Esophagus muscularis mucosa (tissue), 4 donors: ENCODE data around the gene TAGLN3. TPM values are rescaled to one million over a fixed set of nuclear protein-coding genes. Genes with fewer than 3 reads are reported as not detected.
"Not testable (repeated sequence)": the region's sequence is repeated elsewhere in the genome, so short reads cannot be mapped to it uniquely, and the experiment has no call there.

Source experiments
- DNase-seq: peaks from one replicate; pipeline ENCODE4 v3.0.0-alpha.2; 2017; ENCODE audit errors: extremely low spot score
- H3K27ac ChIP-seq, 4 donors: fragments of 200-600 bp; sonication (generic); replicated peaks in 1 of 4; 1 replicate in 3 of 4; 2 replicates in 1 of 4; pipeline ENCODE4 v1.5.1; 2016 to 2019; ENCODE audit warnings: mild to moderate bottlenecking in 1 of 4
- H3K27me3 ChIP-seq, 4 donors: fragments of 200-600 bp; sonication (generic); one replicate each; pipeline versions ENCODE4 v1.5.1 to v1.6.0; 2016 to 2019
- H3K36me3 ChIP-seq, 4 donors: fragments of 200-600 bp; sonication (generic); one replicate each; pipeline ENCODE4 v1.5.1; 2016 to 2019
- H3K4me1 ChIP-seq, 4 donors: fragments of 200-600 bp; sonication (generic); one replicate each; pipeline ENCODE4 v1.5.1; 2016 to 2019
- H3K4me3 ChIP-seq, 4 donors: fragments of 200-600 bp; sonication (generic); 1 replicate in 2 of 4; 2 replicates in 2 of 4; pipeline ENCODE4 v1.5.1; 2016 to 2019; ENCODE audit warnings: mild to moderate bottlenecking in 4 of 4, moderate library complexity in 1 of 4
- H3K9me3 ChIP-seq, 4 donors: fragments of 200-600 bp; sonication (generic); 1 replicate in 3 of 4; 2 replicates in 1 of 4; pipeline ENCODE4 v1.5.1; 2016 to 2019
- CTCF ChIP-seq, 3 experiments: fragments of 200-600 bp in 2 of 3; fragments of 450-650 bp in 1 of 3; sonication (generic) in 2 of 3; IDR thresholded peaks; one replicate each; pipeline ENCODE4 v1.5.1; 2017 to 2019; ENCODE audit warnings: antibody characterized with exemption in 3 of 3, mild to moderate bottlenecking in 2 of 3, moderate library complexity in 1 of 3
- EP300 ChIP-seq: sonication (generic); formaldehyde crosslinking; IDR thresholded peaks from one replicate; pipeline ENCODE4 v1.6.1; 2017; ENCODE audit warnings: antibody characterized with exemption
- POLR2A ChIP-seq: fragments of 450-650 bp; IDR thresholded peaks from one replicate; pipeline ENCODE4 v1.6.1; 2017; ENCODE audit warnings: antibody characterized with exemption, moderate library complexity, mild to moderate bottlenecking, low read depth
- POLR2AphosphoS5 ChIP-seq, 2 donors: sonication (generic); formaldehyde crosslinking; IDR thresholded peaks; one replicate each; pipeline ENCODE4 v1.6.1; 2017; ENCODE audit warnings: antibody characterized with exemption in 2 of 2
- WGBS: methylation state at CpG from one replicate; pipeline ENCODE4 v1.1.5; 2018; 5-methylcytosine and 5-hydroxymethylcytosine counted together
- intact Hi-C: fragments of 100-400 bp; cut with DNase I; formaldehyde crosslinking; loops from one replicate; pipeline ENCODE4 v1.15.1; 2023
- total RNA-seq, 4 donors: library from RNA; depleted of rRNA; stranded (reverse); fragments of >200 nt; gene quantifications; one replicate each; pipeline versions ENCODE4 v1.1.0 to v1.2.1, GENCODE V29; 2016

The TAGLN3 gene
- total RNA-seq, 4 donors from 2014 or later, result 0.83 to 4.0 (median 1.3) TPM

- H3K4me1 ChIP-seq, result no peaks in the 10 kb centered on the region
- H3K9me3 ChIP-seq, result no peaks in the 10 kb centered on the region
- no peak overlapping the region for H3K27ac ChIP-seq
- TF ChIP-seq POLR2AphosphoS5 (IDR thresholded peaks at IDR 0.05) (no peak), CTCF (IDR thresholded peaks at IDR 0.05) (no peak), POLR2A (no peak), EP300 (no peak)
- no peaks in the 10 kb centered on the region for H3K27me3 ChIP-seq
- no peaks in the 10 kb centered on the region for H3K36me3 ChIP-seq
- intact Hi-C loops, result no loop called here
- H3K4me3 ChIP-seq, result no peak overlapping the region
- WGBS, result 88% methylated on average over 5 of the region's 5 CpGs
- no peak for DNase-seq
Measured at GRCh38 chr3:112030901-112031300, 32.2 kb downstream of the TAGLN3 start.

- Histone ChIP-seq H3K4me3 (no peak overlapping the region), H3K36me3 (no peaks in the 10 kb centered on the region), H3K4me1 (no peaks in the 10 kb centered on the region), H3K9me3 (no peaks in the 10 kb centered on the region), H3K27ac (no peak overlapping the region), H3K27me3 (no peaks in the 10 kb centered on the region)
- DNase-seq, result peak; percentile 60
- intact Hi-C loops, result no loop called here
- 73% methylated on average over 5 of the region's 5 CpGs for WGBS
- no peak for TF ChIP-seq POLR2AphosphoS5 (IDR thresholded peaks at IDR 0.05)
- TF ChIP-seq CTCF (IDR thresholded peaks at IDR 0.05), result no peak
- no peak for TF ChIP-seq EP300
- no peak for TF ChIP-seq POLR2A
Measured at GRCh38 chr3:112032098-112032731, 33.5 kb downstream of the TAGLN3 start.

- H3K4me1 ChIP-seq, result no peaks in the 10 kb centered on the region
- peak; percentile 83 for DNase-seq
- no peak within 1 kb of the TSS for H3K27ac ChIP-seq
- 100% methylated on average over 4 of the region's 4 CpGs for WGBS
- no peaks in the 10 kb centered on the region for H3K9me3 ChIP-seq
- intact Hi-C loops, result no loop called here
- TF ChIP-seq POLR2A (no peak), CTCF (IDR thresholded peaks at IDR 0.05) (no peak), EP300 (no peak), POLR2AphosphoS5 (IDR thresholded peaks at IDR 0.05) (no peak)
- no peak within 1 kb of the TSS for H3K4me3 ChIP-seq
- no peaks in the 10 kb centered on the region for H3K36me3 ChIP-seq
- no peaks in the 10 kb centered on the region for H3K27me3 ChIP-seq
Measured at GRCh38 chr3:112034436-112034835, 35.7 kb downstream of the TAGLN3 start, which contains the start of gene TMPRSS7. TMPRSS7 (plus strand) TSS chr3:112034736; CDS start chr3:112034846, 110 bp downstream.

- Histone ChIP-seq H3K4me3 (no peak overlapping the region), H3K27me3 (no peaks in the 10 kb centered on the region), H3K36me3 (no peaks in the 10 kb centered on the region), H3K27ac (no peak overlapping the region), H3K4me1 (no peaks in the 10 kb centered on the region), H3K9me3 (no peaks in the 10 kb centered on the region)
- peak; percentile 53 for DNase-seq
- TF ChIP-seq EP300 (no peak), POLR2A (no peak), CTCF (IDR thresholded peaks at IDR 0.05) (no peak), POLR2AphosphoS5 (IDR thresholded peaks at IDR 0.05) (no peak)
- 69% methylated on average over 3 of the region's 3 CpGs for WGBS
- intact Hi-C loops, result no loop called here
Measured at GRCh38 chr3:112035241-112035640, 36.5 kb downstream of the TAGLN3 start.

GRCh38 chr3:112037194-112037593 is 38.5 kb downstream of the TAGLN3 start:
- WGBS, result 69% methylated on average over 4 of the region's 4 CpGs
- H3K27me3 ChIP-seq, H3K36me3 ChIP-seq, H3K4me1 ChIP-seq, H3K27ac ChIP-seq, H3K9me3 ChIP-seq, H3K4me3 ChIP-seq, intact Hi-C loops: not testable (repeated sequence)
- peak; percentile 45 for DNase-seq
